Colonic mucosa (tissue), 4 donors: Measurements from ENCODE around the gene MSRB1. TPM values are rescaled to one million over a fixed set of nuclear protein-coding genes. Genes with fewer than 3 reads are reported as not detected.
"Not testable (repeated sequence)": the region's sequence is repeated elsewhere in the genome, so short reads cannot be mapped to it uniquely, and the experiment has no call there.

Experiments
- DNase-seq: peaks from one replicate; pipeline ENCODE4 v3.0.0-alpha.2; 2020
- H3K27ac ChIP-seq: fragments of 200-600 bp; one replicate; pipeline ENCODE4 v1.8.0; 2021
- H3K27me3 ChIP-seq: fragments of 200-600 bp; one replicate; pipeline ENCODE4 v1.8.0; 2021
- H3K36me3 ChIP-seq: fragments of 200-600 bp; one replicate; pipeline ENCODE4 v1.8.0; 2021
- H3K4me1 ChIP-seq: fragments of 200-600 bp; one replicate; pipeline ENCODE4 v1.8.0; 2021; ENCODE audit warnings: mild to moderate bottlenecking
- H3K4me3 ChIP-seq: fragments of 200-600 bp; one replicate; pipeline ENCODE4 v1.8.0; 2021
- H3K9ac ChIP-seq, 2 donors: one replicate each; pipeline ENCODE4 v1.7.0; 2013; ENCODE audit warnings: control low read depth in 2 of 2, low read depth in 2 of 2, low read length in 2 of 2
- H3K9me3 ChIP-seq: fragments of 200-600 bp; one replicate; pipeline ENCODE4 v1.8.0; 2021
- CTCF ChIP-seq: fragments of 200-600 bp; IDR thresholded peaks from one replicate; pipeline ENCODE4 v1.8.0; 2022; ENCODE audit warnings: antibody characterized with exemption, mild to moderate bottlenecking
- intact Hi-C: fragments of 100-400 bp; cut with DNase I; formaldehyde crosslinking; loops from one replicate; pipeline ENCODE4 v1.14.1; 2022
- total RNA-seq, 2 donors: library from RNA; stranded (reverse); fragmentation: NEBNext Ultra II Directional in 1 of 2; extraction: Animal tissue kit (Norgen Biotek cat#: 25700) in 1 of 2; gene quantifications; one replicate each; pipeline ENCODE4 v1.2.1, GENCODE V29; 2021
- donor health status: healthy.
- donor health status: DM: no; HTN: no; CAD: no.
- donor health status: DM: no; HTN: no; CAD: no.

MSRB1 gene
- total RNA-seq, 2 donors from 2014 or later: 33.0 to 61.2 TPM

- Histone ChIP-seq H3K9ac (peak overlapping the region; percentile 24 to 92), H3K9me3 (no peaks in the 10 kb centered on the region), H3K27me3 (no peaks in the 10 kb centered on the region), H3K36me3 (peaks cover 4% of the 10 kb centered on the region), H3K4me3 (no peak overlapping the region), H3K4me1 (peaks cover 16% of the 10 kb centered on the region), H3K27ac (peak overlapping the region; percentile 76)
- intact Hi-C loops: no loop called here
- no peak for TF ChIP-seq CTCF
- DNase-seq: peak; percentile 58
Measured at GRCh38 chr16:1940273-1941161, 2.5 kb downstream of the MSRB1 start.

DNA sequence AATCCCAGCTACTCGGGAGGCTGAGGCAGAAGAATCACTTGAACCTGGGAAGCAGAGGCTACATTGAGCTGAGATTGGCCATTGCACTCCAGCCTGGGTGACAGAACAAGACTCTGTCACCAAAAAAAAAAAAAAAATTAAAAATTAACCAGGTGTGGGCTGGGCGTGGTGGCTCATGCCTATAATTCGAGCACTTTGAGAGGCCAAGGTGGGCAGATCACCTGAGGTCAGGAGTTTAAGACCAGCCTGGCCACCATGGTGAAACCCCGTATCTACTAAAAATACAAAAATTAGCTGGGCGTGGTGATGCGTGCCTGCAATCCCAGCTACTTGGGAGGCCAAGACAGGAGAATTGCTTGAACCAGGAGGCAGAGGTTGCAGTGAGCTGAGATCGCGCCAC is 3.2 kb downstream of the MSRB1 start:
- H3K27me3 ChIP-seq, intact Hi-C loops, H3K9ac ChIP-seq, H3K9me3 ChIP-seq, H3K36me3 ChIP-seq, H3K4me3 ChIP-seq: not testable (repeated sequence)
- H3K27ac ChIP-seq: peak overlapping the region; percentile 76
- DNase-seq: peak; percentile 43
- H3K4me1 ChIP-seq: peaks cover 16% of the 10 kb centered on the region

DNA sequence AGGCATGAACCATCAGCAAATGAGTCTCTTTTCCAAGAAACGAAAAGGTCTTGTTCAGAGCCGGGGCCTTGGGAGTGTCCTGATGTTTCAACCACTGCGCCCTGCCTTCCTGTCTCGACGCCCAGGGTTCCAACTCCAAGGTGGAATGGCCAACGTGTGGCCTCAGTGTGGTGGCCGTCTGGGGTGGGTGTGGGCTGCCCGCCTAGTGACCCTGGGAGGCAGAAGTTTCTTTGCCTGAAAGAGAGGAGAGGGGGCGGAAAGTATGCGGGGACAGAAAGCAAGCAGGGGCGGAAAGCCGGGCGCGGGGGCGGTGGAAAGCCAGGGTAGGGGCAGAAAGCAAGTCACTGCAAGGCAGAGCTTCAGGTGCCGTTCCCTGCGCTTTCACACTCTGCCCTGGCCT is 4.1 kb downstream of the MSRB1 start:
- no peak overlapping the region for H3K9ac ChIP-seq
- no peak overlapping the region for H3K4me3 ChIP-seq
- intact Hi-C loops: no loop called here
- H3K27ac ChIP-seq: no peak overlapping the region
- H3K27me3 ChIP-seq: no peaks in the 10 kb centered on the region
- H3K36me3 ChIP-seq: peaks cover 4% of the 10 kb centered on the region
- peaks cover 16% of the 10 kb centered on the region for H3K4me1 ChIP-seq
- no peak for TF ChIP-seq CTCF
- H3K9me3 ChIP-seq: no peaks in the 10 kb centered on the region
- DNase-seq: no peak

GRCh38 chr16:1938316-1938715 is 4.7 kb downstream of the MSRB1 start:
- H3K4me1 ChIP-seq: peaks cover 16% of the 10 kb centered on the region
- no peak overlapping the region for H3K4me3 ChIP-seq
- TF ChIP-seq CTCF: no peak
- intact Hi-C loops: no loop called here
- H3K9me3 ChIP-seq: no peaks in the 10 kb centered on the region
- peaks cover 4% of the 10 kb centered on the region for H3K36me3 ChIP-seq
- DNase-seq: no peak
- H3K9ac ChIP-seq: no peak overlapping the region
- H3K27me3 ChIP-seq: no peaks in the 10 kb centered on the region
- no peak overlapping the region for H3K27ac ChIP-seq

GRCh38 chr16:1936945-1937479 is 6.0 kb downstream of the MSRB1 start:
- no peaks in the 10 kb centered on the region for H3K27me3 ChIP-seq
- no peaks in the 10 kb centered on the region for H3K9me3 ChIP-seq
- intact Hi-C loops: no loop called here
- DNase-seq: no peak
- no peak overlapping the region for H3K27ac ChIP-seq
- peaks cover 12% of the 10 kb centered on the region for H3K4me1 ChIP-seq
- H3K9ac ChIP-seq: no peak overlapping the region
- H3K4me3 ChIP-seq: no peak overlapping the region
- peaks cover 4% of the 10 kb centered on the region for H3K36me3 ChIP-seq
- no peak for TF ChIP-seq CTCF

GRCh38 chr16:1933097-1933661 is 9.8 kb downstream of the MSRB1 start:
- TF ChIP-seq CTCF: no peak
- H3K9me3 ChIP-seq: no peaks in the 10 kb centered on the region
- H3K36me3 ChIP-seq: no peaks in the 10 kb centered on the region
- no peaks in the 10 kb centered on the region for H3K4me1 ChIP-seq
- H3K9ac ChIP-seq: no peak overlapping the region
- intact Hi-C loops: no loop called here
- no peak overlapping the region for H3K27ac ChIP-seq
- H3K27me3 ChIP-seq: no peaks in the 10 kb centered on the region
- no peak for DNase-seq
- H3K4me3 ChIP-seq: no peak overlapping the region
